ENCODE measurements around the gene BCAS3.
A peak's percentile ranks its signal among the peaks of the same experiment; 100 is the strongest.
"Not testable (repeated sequence)": the region's sequence is repeated elsewhere in the genome, so short reads cannot be mapped to it uniquely, and the experiment has no call there.

Gene BCAS3

DNA sequence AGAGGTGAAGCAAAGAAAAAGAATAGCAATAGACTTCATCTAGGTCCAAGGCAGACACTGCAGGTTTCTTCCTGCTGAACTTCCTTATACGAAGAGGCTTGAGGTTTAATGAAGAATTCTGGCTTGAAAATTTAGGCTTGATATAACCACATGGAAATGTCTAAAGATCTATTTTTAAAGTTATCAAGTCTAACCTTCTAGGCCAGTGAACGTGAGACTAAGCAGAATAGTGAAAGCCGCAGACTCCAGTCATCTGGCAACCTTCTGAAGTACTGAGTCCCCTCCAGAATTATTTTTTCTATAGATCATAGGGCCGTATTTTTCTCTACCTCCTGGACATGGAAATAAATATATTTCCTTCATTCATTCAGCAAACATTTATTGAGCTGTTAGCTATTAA is 333.6 kb downstream of the BCAS3 start:
- no peak for ATAC-seq

GRCh38 chr17:61015966-61016365 is 338.3 kb downstream of the BCAS3 start:
- ATAC-seq, result no peak

DNA sequence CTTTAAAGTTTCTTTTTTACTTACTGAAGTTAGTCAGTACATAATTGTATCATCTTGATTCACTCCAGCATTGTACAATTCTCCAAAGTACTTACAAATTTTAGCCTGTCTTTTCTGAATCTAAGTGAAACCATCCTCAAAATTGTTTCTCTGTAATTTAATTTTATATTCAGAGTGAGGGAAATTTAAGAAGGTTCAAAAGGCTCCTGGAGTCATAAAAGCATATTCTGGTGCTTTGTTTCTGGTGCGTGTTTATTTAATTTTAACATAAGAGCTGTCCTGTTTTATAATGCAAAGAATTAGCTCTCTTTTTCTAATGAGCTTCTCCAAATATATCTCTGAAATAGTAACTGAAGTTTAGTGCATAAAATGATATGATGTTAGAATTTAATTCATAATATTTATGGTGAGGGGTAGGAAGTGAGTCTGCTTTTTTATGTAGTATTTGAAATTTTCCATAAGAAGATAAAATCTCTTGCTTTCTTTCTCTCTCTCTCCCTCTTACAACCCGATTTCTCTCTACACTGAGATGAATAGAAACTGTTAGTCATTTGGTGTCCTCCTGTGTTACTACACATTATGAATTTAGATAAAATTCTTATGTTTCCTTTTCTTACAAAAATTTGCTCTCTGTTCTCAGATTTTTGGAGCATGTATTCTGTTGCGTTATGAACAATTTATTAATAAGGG is 339.8 kb downstream of the BCAS3 start:
- ATAC-seq, result no peak

DNA sequence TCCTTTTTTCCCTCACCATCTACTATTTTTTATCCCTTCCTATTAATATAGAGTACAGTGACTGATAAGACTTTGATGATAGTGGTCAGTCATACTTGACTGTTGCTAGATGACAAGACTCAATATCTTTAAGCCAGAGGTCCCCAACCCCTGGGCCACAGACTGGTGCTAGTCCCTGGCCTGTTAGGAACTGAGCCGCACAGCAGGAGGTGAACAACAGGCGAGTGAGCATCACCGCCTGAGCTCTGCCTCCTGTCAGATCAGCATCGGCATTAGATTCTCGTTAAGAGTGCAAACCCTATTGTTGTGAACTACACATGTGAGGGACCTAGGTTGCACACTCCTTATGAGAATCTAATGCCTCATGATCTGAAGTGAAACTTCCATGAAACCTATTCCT is 341.3 kb downstream of the BCAS3 start:
- ATAC-seq, result no peak

DNA sequence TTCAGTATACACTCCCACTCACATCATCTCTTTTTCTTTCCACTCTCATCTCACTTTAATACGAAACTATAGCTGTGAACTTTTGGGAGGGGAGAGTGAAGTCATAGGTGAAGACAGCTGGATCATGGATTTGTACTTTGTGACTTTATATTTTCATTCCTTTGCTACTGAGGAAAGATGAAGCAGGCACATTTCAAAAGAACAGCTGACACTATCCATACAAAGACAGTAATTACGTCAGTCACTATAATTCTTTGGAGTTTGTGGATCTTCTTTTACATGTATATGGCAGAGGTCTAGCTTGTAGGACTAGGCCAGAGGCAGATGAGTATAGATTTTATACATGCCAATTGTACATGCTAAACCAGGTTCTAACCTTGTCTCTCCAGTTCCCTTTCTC is 346.3 kb downstream of the BCAS3 start:
- no peak for ATAC-seq

DNA sequence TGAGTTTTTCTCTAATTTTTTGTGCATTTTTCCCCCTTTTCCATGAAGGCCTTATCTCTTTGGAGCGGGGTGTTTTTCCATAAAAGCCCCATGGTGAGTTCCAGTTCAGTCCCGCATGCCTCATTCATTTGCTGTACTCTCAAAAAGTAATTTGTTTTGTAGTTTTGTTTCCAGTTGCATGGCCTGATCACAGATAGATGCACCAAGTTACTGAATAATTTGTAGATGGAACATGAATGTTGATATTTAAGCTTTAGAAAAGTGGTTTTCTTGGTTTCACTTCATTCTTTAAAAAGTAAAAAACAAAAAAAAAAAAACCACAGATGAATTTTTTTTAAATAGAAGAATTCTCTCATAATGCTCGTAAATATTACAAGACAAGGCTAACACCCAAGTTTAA is 349.2 kb downstream of the BCAS3 start:
- ATAC-seq, result no peak

GRCh38 chr17:61029181-61029580 is 351.5 kb downstream of the BCAS3 start:
- ATAC-seq, result no peak

- no peak for ATAC-seq
Measured at GRCh38 chr17:61040666-61041065, 363.0 kb downstream of the BCAS3 start.

- ATAC-seq, result not testable (repeated sequence)
Measured at GRCh38 chr17:61042348-61042747, 364.7 kb downstream of the BCAS3 start.

GRCh38 chr17:61047515-61047914 is 369.9 kb downstream of the BCAS3 start:
- no peak for ATAC-seq

- no peak for ATAC-seq
Measured at GRCh38 chr17:61048376-61049106, 370.9 kb downstream of the BCAS3 start.

DNA sequence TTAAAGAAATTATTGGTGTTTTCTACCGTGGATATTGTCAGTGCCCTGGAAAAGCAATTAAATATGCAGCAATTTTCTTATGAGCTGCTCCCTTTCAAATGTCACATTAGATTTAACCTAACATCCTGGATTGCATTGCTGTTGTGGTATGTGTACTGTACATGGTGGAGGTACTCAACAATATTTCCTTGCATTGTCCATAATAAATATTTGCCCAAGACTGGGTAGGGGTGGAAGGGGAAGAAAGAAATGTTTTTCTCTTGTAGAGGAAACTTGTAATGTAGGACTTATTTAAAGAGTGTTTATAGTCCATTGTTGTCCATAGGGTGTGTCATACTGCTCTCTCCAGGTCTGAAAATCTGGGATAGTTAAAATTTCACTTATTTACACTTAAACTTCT is 375.8 kb downstream of the BCAS3 start:
- ATAC-seq, result no peak

DNA sequence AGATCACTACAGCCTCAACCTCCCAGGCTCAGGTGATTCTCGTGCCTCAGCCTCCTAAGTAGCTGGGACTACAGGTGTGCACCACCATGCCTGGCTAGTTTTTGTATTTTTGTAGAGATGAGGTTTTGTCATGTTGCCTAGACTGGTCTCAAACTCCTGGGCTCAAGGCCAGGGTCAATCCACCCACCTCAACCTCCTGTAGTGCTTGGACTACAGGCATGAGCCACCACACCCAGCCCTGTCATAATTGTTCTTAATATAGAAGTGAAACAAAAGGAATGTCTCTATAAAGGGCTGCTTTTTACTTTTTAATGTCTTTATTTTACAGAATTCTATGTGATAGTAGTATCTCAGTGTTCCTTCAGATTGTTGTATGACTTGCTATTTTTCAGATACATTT is 376.8 kb downstream of the BCAS3 start:
- ATAC-seq, result no peak

DNA sequence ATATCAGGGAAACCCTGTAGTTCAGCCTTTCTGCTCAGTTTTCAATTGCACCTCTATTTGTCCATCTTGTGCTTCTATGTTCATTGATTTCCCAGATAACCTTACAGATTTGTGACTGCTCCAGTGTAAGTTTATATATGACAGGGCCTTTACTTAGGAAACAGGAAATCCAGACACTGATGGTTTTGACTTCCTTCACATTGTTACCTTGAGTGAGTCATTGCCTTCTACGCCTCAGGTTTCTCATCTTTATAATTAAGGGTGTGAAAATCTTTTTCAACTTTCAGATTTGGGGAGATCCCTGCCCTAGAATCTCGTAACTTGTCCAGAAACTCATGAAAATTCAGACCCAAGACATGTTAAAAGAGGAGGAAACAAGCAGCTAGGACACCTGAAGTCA is 379.6 kb downstream of the BCAS3 start:
- ATAC-seq, result peak in 1 of 2 donors; percentile 53

DNA sequence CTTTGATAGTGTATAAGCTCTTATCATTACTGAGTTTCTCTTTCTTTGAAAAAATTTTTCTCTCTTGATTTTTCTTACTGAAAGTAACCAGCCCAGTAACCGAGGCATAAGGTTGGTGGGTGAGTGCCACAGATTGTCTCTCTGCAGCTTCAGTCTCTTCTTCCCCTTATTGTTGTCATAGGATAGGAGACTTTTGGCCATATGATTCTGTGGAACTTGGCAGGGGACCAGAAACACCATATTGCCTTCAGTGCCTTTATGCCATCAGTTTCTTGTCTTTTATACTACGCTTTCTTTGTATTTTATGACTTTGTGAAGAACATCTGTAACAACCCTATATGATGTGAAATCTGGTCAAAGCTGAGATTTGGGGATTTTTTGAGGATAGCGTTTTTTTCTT is 380.4 kb downstream of the BCAS3 start:
- no peak for ATAC-seq

- no peak for ATAC-seq
Measured at GRCh38 chr17:61063528-61063927, 385.9 kb downstream of the BCAS3 start.

GRCh38 chr17:61064087-61064951 is 386.7 kb downstream of the BCAS3 start:
- no peak for ATAC-seq

- no peak for ATAC-seq
Measured at GRCh38 chr17:61065263-61065773, 387.7 kb downstream of the BCAS3 start.

GRCh38 chr17:61066062-61066461 is 388.4 kb downstream of the BCAS3 start:
- no peak for ATAC-seq

GRCh38 chr17:61070649-61071048 is 393.0 kb downstream of the BCAS3 start:
- ATAC-seq, result no peak

DNA sequence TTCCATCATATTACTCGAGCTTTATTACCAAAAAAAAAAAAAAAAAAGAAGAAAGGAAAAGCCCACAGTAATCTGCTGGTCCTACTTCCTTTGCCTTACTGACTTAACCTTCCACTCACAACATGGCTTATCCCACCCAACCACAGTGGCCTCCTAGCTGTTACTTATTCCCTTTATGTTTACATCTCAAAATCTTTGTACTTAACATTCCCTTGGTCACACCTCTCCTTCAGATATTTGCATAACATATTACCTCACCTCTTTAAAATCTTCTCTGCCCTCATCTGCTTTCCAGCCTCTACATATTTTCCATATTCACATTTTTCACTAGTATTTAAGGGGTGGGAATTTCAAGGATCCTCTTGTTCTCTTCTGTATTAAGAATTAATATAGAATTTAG is 395.0 kb downstream of the BCAS3 start:
- ATAC-seq, result no peak

- no peak for ATAC-seq
Measured at GRCh38 chr17:61073131-61073530, 395.5 kb downstream of the BCAS3 start.

DNA sequence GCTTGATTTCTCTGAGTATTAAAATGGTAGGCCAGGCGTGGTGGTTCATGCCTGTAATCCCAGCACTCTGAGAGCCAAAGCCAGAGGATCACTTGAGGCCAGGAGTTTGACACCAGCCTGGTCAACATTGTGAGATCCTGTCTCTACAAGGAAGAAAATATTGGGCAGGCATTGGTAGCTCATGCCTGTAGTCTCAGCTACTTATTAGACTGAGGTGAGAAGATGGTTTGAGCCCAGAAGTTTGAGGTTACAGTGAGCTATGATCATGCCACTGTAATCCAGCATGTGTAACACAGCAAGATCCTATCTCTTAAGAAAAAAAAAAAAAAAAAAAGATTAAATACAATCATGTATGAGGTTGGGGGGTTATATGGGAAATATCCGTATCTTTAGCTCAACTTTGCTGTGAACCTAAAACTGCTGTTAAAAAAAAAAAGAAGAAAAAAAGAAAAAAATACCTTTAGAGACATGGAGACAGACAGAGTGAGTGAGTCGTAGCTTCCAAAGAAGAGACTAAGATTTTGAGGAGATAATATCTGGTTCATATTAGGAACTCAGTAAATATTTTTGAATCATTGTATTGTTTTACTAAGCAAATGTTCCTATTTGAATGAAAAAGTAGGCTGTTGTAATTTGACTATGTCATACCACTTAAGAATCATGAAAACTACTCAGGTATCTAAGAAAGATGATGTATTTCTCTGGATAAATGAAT is 396.3 kb downstream of the BCAS3 start:
- ATAC-seq, result no peak

Measured in activated CD4-positive, CD25-positive, alpha-beta regulatory T cell treated with anti-CD3 and anti-CD28 coated beads, Interleukin-2, amount 50 U/mL, for 24 hours (primary cell).